Mesendoderm (in vitro differentiated cells): ENCODE measurements around the gene IRF2.

Source experiments
- DNase-seq: peaks from one replicate; pipeline ENCODE4 v3.0.0; 2013
- H2AK5ac ChIP-seq: 2 replicates; pipeline ENCODE4 v1.6.1; 2013; ENCODE audit warnings: low read length, inconsistent platforms
- H2BK120ac ChIP-seq: 2 replicates; pipeline ENCODE4 v1.6.1; 2013; ENCODE audit warnings: low read depth, mild to moderate bottlenecking, low read length, moderate library complexity, mixed read lengths
- H2BK15ac ChIP-seq: replicated peaks from 2 replicates; pipeline ENCODE4 v1.6.1; 2013; ENCODE audit warnings: low read depth, mild to moderate bottlenecking, moderate library complexity
- H2BK5ac ChIP-seq: 2 replicates; pipeline ENCODE4 v1.6.1; 2013; ENCODE audit warnings: low read length, inconsistent platforms
- H3K18ac ChIP-seq: 2 replicates; pipeline ENCODE4 v1.6.1; 2013; ENCODE audit warnings: mild to moderate bottlenecking, low read length, mixed read lengths
- H3K23ac ChIP-seq: one replicate; pipeline ENCODE4 v1.6.1; 2013; ENCODE audit warnings: low read length
- H3K27ac ChIP-seq: 2 replicates; pipeline ENCODE4 v1.5.1; 2013; ENCODE audit warnings: low read depth, mild to moderate bottlenecking, inconsistent platforms, low read length, moderate library complexity
- H3K27me3 ChIP-seq: 2 replicates; pipeline ENCODE4 v1.6.1; 2013; ENCODE audit warnings: low read length, control low read depth, mild to moderate bottlenecking, inconsistent platforms; ENCODE audit not compliant: insufficient read depth, poor library complexity
- H3K36me3 ChIP-seq: 2 replicates; pipeline ENCODE4 v1.6.1; 2013; ENCODE audit warnings: low read length, inconsistent platforms; ENCODE audit not compliant: control insufficient read depth, insufficient read depth
- H3K4ac ChIP-seq: one replicate; pipeline ENCODE4 v1.6.1; 2013; ENCODE audit warnings: low read depth, mild to moderate bottlenecking, low read length, moderate library complexity
- H3K4me1 ChIP-seq: 2 replicates; pipeline ENCODE4 v1.6.1; 2013; ENCODE audit warnings: low read depth, low read length, inconsistent platforms; ENCODE audit not compliant: control insufficient read depth
- H3K4me2 ChIP-seq: 2 replicates; pipeline ENCODE4 v1.6.1; 2013; ENCODE audit warnings: low read length
- H3K4me3 ChIP-seq: 2 replicates; pipeline ENCODE4 v1.5.1; 2013; ENCODE audit warnings: mild to moderate bottlenecking, low read length
- H3K56ac ChIP-seq: one replicate; pipeline ENCODE4 v1.6.1; 2013; ENCODE audit warnings: low read length
- H3K79me1 ChIP-seq: 2 replicates; pipeline ENCODE4 v1.6.1; 2013; ENCODE audit warnings: low read length, inconsistent platforms
- H3K79me2 ChIP-seq: 2 replicates; pipeline ENCODE4 v1.6.1; 2013; ENCODE audit warnings: mild to moderate bottlenecking, low read length; ENCODE audit not compliant: control insufficient read depth, insufficient read depth
- H3K9ac ChIP-seq: 2 replicates; pipeline ENCODE4 v1.6.1; 2013; ENCODE audit warnings: low read length, inconsistent platforms
- H4K5ac ChIP-seq: one replicate; pipeline ENCODE4 v1.6.1; 2013; ENCODE audit warnings: low read length
- H4K8ac ChIP-seq: one replicate; pipeline ENCODE4 v1.6.1; 2013; ENCODE audit warnings: low read depth, mild to moderate bottlenecking, control low read depth, low read length, moderate library complexity
- WGBS: extraction: QIAGEN DNeasy Blood & Tissue Kit; methylation state at CpG from one replicate; pipeline ENCODE4 v1.1.7; 2013; ENCODE audit warnings: low lambda C conversion rate, missing lambda C conversion rate; ENCODE audit not compliant: insufficient coverage; ENCODE audit errors: extremely low coverage; 5-methylcytosine and 5-hydroxymethylcytosine counted together

Gene IRF2

DNA sequence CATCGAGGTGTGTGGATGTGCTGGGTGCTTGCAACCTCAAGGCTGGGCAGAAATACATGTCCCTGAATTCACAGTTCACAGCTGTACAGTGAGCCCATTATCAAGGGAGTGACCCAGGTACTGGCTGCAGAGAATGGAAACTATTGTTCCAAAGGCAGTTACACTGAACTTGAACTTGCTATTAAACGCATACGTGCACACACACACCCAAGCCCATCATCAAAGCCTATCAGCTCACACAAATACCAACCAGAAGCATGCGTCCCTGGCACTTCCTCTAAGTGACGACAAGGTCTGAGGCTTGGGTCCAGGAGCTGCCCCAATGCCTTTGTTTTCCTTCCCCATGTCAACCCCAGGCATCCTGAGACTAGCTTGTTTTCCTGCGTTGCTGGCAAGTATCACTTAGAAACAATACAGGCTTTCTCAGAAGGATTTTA is 88.6 kb downstream of the IRF2 start:
- no CpG with 5 or more reads among the region's 6 CpGs for WGBS
- peaks cover 20% of the 10 kb centered on the region for H3K4me1 ChIP-seq

DNA sequence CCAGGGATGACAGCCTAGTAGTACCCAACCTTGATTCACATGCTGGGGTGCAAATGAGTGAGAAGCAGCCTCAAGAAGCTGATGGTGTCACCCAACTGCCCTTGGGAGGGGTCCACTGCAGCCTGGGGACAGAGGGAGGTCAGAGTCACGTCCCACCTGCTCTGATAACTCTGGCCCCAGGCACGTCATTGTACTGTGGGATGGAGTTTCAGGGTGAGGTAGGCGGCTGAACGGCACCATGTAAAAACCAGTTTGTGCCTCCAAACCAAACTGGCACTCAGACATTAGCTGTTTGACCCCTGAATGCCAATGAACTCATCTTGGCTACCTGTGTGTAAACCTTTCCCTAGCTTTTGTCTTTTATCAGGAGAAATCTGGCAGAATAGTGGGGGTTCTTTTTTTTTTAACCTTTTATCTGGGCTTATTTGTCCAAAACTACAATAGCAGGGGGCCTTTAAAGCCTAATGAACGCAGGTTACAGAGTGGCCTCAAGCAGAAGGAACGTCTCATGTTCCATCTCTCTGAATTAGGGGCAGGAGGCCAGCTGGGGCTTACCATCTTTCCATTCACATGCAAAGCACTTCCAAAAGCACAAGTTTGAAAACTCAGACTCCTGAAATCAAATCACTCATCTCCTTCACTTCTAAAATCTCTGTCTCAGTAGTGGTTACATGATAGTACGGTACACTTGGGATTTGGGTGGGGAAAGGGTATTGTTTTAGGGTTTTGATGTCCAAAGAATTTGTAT is 89.4 kb downstream of the IRF2 start:
- Histone ChIP-seq H3K9ac (no peak overlapping the region), H4K8ac (no peak overlapping the region), H2BK120ac (no peak overlapping the region), H3K4me1 (peaks cover 18% of the 10 kb centered on the region), H3K4ac (no peak overlapping the region), H3K27me3 (no peaks in the 10 kb centered on the region), H3K4me2 (no peak overlapping the region), H3K56ac (no peak overlapping the region), H3K18ac (no peak overlapping the region), H3K79me2 (no peaks in the 10 kb centered on the region), H2BK5ac (no peak overlapping the region), H3K79me1 (no peaks in the 10 kb centered on the region), H2AK5ac (no peak overlapping the region), H3K27ac (no peak overlapping the region), H4K5ac (no peak overlapping the region), H3K4me3 (no peak overlapping the region), H3K23ac (no peak overlapping the region), H2BK15ac (no peak overlapping the region), H3K36me3 (no peaks in the 10 kb centered on the region)
- no peak for DNase-seq
- WGBS: no CpG with 5 or more reads among the region's 7 CpGs

More for the DNA sequence above, 88.6 kb downstream of the IRF2 start:
- DNase-seq: peak; percentile 19
- peak overlapping the region; percentile 67 for H3K23ac ChIP-seq
- no peak overlapping the region for H3K27ac ChIP-seq
- H3K79me2 ChIP-seq: no peaks in the 10 kb centered on the region
- no peak overlapping the region for H3K9ac ChIP-seq
- no peaks in the 10 kb centered on the region for H3K79me1 ChIP-seq
- H2BK15ac ChIP-seq: no peak overlapping the region
- no peak overlapping the region for H3K4me3 ChIP-seq
- H3K4me2 ChIP-seq: no peak overlapping the region
- H2BK5ac ChIP-seq: no peak overlapping the region
- H3K4ac ChIP-seq: no peak overlapping the region
- H3K36me3 ChIP-seq: no peaks in the 10 kb centered on the region
- no peak overlapping the region for H3K18ac ChIP-seq
- no peak overlapping the region for H4K8ac ChIP-seq
- peak overlapping the region; percentile 19 for H3K56ac ChIP-seq
- H2BK120ac ChIP-seq: no peak overlapping the region
- H2AK5ac ChIP-seq: no peak overlapping the region
- H4K5ac ChIP-seq: no peak overlapping the region
- H3K27me3 ChIP-seq: no peaks in the 10 kb centered on the region

DNA sequence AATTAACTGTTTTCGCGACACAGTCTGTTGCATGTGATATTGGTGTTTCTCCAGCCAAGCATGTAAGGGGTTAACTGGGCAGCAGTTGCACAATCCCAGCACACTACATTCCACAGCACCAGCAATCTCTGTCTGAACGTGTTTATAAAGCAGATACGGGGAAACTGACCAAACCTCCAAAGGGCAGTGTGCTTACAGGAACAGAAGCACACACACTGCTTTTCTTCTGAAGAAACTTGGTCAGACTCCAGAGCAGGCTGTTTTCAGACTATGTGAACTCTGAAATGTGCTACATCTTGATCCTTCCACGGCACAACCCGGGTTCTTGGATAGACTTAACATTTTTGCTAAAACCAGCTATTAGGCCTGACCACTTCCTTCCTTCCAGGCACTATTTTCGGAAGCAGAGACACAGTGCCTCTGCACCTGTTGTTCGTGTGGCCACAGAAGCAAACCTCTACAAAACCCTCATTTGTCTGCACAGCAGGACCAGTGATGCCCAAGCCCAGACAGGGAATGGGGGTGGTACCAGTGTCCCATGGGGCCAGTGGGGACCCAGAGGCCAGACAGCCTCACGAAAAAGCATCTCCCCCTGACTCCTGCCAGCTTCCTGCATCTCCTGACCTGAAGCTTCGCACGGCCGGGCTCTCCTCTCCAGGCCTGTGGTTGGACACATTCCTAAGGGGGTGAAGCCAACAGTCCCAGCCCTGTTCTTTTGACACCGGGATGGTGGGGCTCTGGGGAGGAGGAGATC is 90.1 kb downstream of the IRF2 start:
- no peak overlapping the region for H2BK5ac ChIP-seq
- no peak for DNase-seq
- H3K18ac ChIP-seq: no peak overlapping the region
- no peaks in the 10 kb centered on the region for H3K36me3 ChIP-seq
- H3K79me2 ChIP-seq: no peaks in the 10 kb centered on the region
- H4K8ac ChIP-seq: no peak overlapping the region
- WGBS: no CpG with 5 or more reads among the region's 13 CpGs
- no peak overlapping the region for H2BK120ac ChIP-seq
- H3K27me3 ChIP-seq: no peaks in the 10 kb centered on the region
- no peak overlapping the region for H3K9ac ChIP-seq
- no peak overlapping the region for H3K4ac ChIP-seq
- no peak overlapping the region for H3K4me3 ChIP-seq
- H2BK15ac ChIP-seq: no peak overlapping the region
- H3K4me1 ChIP-seq: peaks cover 15% of the 10 kb centered on the region
- no peak overlapping the region for H3K56ac ChIP-seq
- no peaks in the 10 kb centered on the region for H3K79me1 ChIP-seq
- H3K27ac ChIP-seq: no peak overlapping the region
- H2AK5ac ChIP-seq: no peak overlapping the region
- H4K5ac ChIP-seq: no peak overlapping the region
- H3K4me2 ChIP-seq: no peak overlapping the region
- H3K23ac ChIP-seq: no peak overlapping the region

DNA sequence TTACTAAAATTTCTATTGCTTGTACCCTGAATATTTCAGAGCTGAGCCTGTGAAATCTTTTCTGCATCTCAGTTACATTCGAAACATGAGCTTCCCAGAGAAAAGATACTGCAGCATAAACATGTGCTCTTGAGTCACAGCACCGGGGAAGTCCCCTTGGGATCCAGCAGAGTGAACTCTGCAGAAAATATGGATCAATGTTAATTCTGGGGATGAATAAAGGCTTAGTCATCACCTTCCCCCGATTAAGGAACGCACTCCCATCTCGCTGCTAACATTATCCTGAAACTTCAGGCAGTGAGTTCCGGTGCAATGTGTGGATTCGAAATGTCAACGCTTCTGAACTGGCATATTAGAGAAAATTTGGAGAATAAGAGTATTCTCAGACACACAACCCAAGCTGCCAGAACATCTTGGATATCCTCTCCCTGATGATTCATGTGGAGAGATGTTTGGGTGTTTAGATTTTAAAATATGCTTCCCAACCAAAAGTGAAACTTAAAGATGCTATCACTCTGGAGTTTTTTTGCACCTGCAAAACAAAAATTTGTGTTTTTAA is 90.8 kb downstream of the IRF2 start:
- Histone ChIP-seq H4K8ac (no peak overlapping the region), H2BK15ac (no peak overlapping the region), H3K27me3 (no peaks in the 10 kb centered on the region), H3K4ac (no peak overlapping the region), H3K4me1 (peaks cover 15% of the 10 kb centered on the region), H2BK120ac (no peak overlapping the region), H3K4me2 (no peak overlapping the region), H3K79me1 (no peaks in the 10 kb centered on the region), H3K36me3 (no peaks in the 10 kb centered on the region), H3K9ac (no peak overlapping the region), H2AK5ac (no peak overlapping the region), H3K4me3 (no peak overlapping the region), H3K27ac (no peak overlapping the region), H2BK5ac (no peak overlapping the region), H3K18ac (no peak overlapping the region), H3K79me2 (no peaks in the 10 kb centered on the region), H3K56ac (no peak overlapping the region), H4K5ac (no peak overlapping the region), H3K23ac (no peak overlapping the region)
- DNase-seq: no peak
- WGBS: no CpG with 5 or more reads among the region's 8 CpGs

DNA sequence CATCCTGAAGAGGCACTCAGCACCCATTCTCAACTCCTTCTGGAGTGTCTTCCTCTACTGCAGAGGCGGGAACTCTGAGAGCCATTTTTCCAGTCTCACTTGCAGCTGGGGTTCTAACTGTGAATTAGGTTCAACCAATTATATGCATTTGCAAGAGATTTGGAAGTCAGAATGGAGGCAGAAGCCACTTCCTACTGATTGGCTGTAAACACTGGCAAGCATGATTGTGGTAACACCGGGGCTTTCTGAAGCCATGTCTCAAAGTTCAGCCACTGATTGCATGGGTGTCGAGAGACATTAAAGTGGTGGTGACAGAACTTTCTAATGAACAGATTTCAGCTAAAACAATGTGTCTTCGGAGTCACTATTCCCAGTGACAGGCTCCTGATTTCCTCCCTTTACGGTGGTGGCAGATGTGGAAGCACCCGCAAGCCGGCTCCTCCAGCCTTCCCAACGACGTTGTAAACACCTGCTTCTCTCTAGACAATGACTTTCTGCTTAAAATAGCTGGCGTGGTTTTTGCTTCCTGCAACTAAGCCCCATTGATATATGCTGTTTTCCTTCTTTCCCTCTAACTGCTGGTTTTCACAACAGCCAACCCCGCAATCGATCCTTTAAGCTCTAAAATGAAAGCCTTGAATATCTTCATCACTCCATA is 92.0 kb downstream of the IRF2 start:
- no peak overlapping the region for H3K4me3 ChIP-seq
- H3K4me1 ChIP-seq: peaks cover 15% of the 10 kb centered on the region
- H2BK5ac ChIP-seq: no peak overlapping the region
- no peaks in the 10 kb centered on the region for H3K27me3 ChIP-seq
- no peaks in the 10 kb centered on the region for H3K79me2 ChIP-seq
- H3K27ac ChIP-seq: no peak overlapping the region
- H3K4ac ChIP-seq: no peak overlapping the region
- no peak overlapping the region for H4K5ac ChIP-seq
- H3K79me1 ChIP-seq: no peaks in the 10 kb centered on the region
- H2BK120ac ChIP-seq: no peak overlapping the region
- no peak overlapping the region for H3K56ac ChIP-seq
- no peak overlapping the region for H3K4me2 ChIP-seq
- no peaks in the 10 kb centered on the region for H3K36me3 ChIP-seq
- no peak overlapping the region for H3K18ac ChIP-seq
- H2BK15ac ChIP-seq: no peak overlapping the region
- H3K9ac ChIP-seq: no peak overlapping the region
- H2AK5ac ChIP-seq: no peak overlapping the region
- no peak overlapping the region for H3K23ac ChIP-seq
- no CpG with 5 or more reads among the region's 12 CpGs for WGBS
- no peak overlapping the region for H4K8ac ChIP-seq
- DNase-seq: no peak
